HL-60 (cell line): ENCODE measurements around the gene PARP14.

Experiments used
- DNase-seq, 2 experiments: peaks; one replicate each; pipeline ENCODE4 v3.0.0-alpha.2; 2010 to 2020; ENCODE audit warnings: low read depth in 1 of 2, low spot score in 1 of 2
- H3K27ac ChIP-seq: fragments of 250-450 bp; sonication (Bioruptor Pico); replicated peaks from 2 replicates; pipeline ENCODE4 v1.5.1; 2020; ENCODE audit warnings: mild to moderate bottlenecking, moderate library complexity
- H3K27me3 ChIP-seq: fragments of 250-450 bp; sonication (Bioruptor Pico); 2 replicates; pipeline ENCODE4 v1.5.1; 2021; ENCODE audit warnings: mild to moderate bottlenecking, moderate library complexity; ENCODE audit not compliant: insufficient read depth, poor library complexity, severe bottlenecking
- H3K4me3 ChIP-seq: replicated peaks from 2 replicates; pipeline ENCODE4 v1.5.1; 2011; ENCODE audit warnings: mild to moderate bottlenecking, control low read depth, low read length; ENCODE audit not compliant: insufficient read depth
- GABPA ChIP-seq: IDR thresholded peaks from 2 replicates; pipeline ENCODE4 v1.6.1; 2012; ENCODE audit warnings: low read depth
- POLR2AphosphoS5 ChIP-seq: IDR thresholded peaks from 2 replicates; pipeline ENCODE4 v1.6.1; 2012; ENCODE audit warnings: low read depth
- SPI1 ChIP-seq: IDR thresholded peaks from 2 replicates; pipeline ENCODE4 v1.6.1; 2012; ENCODE audit warnings: low read depth, mild to moderate bottlenecking, borderline replicate concordance
- TF ChIP-seq, protein P1 (sequence below): IDR thresholded peaks from 2 replicates; pipeline ENCODE4 v1.6.1; 2012; ENCODE audit warnings: low read depth; ENCODE audit not compliant: insufficient replicate concordance
- TF ChIP-seq, protein P2 (sequence below): IDR thresholded peaks from one replicate; pipeline ENCODE4 v1.5.1; 2011; ENCODE audit warnings: low read length, control low read depth, inconsistent platforms; ENCODE audit not compliant: insufficient read depth

The PARP14 gene

DNA sequence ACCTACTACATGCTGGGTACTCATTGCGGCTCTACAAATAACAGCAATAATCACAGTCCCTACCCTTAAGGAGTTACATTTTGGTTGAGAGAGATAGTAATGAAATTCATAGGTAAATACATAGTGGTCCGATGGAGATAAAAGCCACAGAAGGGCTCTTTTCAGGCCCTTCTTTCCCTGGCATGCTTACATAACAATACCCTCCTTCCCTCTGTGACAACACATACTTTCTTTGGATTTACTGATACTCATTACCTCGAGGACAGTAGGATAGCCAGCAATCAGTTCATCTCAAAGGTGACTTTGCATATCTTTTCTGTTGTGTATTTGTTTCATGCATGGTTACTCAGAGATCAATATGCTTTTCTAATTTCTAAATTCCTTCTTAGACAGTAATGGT is 58.5 kb downstream of the PARP14 start:
- TF ChIP-seq SPI1 (no peak), POLR2AphosphoS5 (no peak), GABPA (no peak)
- TF ChIP-seq, protein P1, sequence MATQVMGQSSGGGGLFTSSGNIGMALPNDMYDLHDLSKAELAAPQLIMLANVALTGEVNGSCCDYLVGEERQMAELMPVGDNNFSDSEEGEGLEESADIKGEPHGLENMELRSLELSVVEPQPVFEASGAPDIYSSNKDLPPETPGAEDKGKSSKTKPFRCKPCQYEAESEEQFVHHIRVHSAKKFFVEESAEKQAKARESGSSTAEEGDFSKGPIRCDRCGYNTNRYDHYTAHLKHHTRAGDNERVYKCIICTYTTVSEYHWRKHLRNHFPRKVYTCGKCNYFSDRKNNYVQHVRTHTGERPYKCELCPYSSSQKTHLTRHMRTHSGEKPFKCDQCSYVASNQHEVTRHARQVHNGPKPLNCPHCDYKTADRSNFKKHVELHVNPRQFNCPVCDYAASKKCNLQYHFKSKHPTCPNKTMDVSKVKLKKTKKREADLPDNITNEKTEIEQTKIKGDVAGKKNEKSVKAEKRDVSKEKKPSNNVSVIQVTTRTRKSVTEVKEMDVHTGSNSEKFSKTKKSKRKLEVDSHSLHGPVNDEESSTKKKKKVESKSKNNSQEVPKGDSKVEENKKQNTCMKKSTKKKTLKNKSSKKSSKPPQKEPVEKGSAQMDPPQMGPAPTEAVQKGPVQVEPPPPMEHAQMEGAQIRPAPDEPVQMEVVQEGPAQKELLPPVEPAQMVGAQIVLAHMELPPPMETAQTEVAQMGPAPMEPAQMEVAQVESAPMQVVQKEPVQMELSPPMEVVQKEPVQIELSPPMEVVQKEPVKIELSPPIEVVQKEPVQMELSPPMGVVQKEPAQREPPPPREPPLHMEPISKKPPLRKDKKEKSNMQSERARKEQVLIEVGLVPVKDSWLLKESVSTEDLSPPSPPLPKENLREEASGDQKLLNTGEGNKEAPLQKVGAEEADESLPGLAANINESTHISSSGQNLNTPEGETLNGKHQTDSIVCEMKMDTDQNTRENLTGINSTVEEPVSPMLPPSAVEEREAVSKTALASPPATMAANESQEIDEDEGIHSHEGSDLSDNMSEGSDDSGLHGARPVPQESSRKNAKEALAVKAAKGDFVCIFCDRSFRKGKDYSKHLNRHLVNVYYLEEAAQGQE = no peak
- TF ChIP-seq, protein P2, sequence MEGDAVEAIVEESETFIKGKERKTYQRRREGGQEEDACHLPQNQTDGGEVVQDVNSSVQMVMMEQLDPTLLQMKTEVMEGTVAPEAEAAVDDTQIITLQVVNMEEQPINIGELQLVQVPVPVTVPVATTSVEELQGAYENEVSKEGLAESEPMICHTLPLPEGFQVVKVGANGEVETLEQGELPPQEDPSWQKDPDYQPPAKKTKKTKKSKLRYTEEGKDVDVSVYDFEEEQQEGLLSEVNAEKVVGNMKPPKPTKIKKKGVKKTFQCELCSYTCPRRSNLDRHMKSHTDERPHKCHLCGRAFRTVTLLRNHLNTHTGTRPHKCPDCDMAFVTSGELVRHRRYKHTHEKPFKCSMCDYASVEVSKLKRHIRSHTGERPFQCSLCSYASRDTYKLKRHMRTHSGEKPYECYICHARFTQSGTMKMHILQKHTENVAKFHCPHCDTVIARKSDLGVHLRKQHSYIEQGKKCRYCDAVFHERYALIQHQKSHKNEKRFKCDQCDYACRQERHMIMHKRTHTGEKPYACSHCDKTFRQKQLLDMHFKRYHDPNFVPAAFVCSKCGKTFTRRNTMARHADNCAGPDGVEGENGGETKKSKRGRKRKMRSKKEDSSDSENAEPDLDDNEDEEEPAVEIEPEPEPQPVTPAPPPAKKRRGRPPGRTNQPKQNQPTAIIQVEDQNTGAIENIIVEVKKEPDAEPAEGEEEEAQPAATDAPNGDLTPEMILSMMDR = no peak
- DNase-seq = no peak
- H3K27ac ChIP-seq = no peak overlapping the region
- no peaks in the 10 kb centered on the region for H3K27me3 ChIP-seq
- no peak overlapping the region for H3K4me3 ChIP-seq

DNA sequence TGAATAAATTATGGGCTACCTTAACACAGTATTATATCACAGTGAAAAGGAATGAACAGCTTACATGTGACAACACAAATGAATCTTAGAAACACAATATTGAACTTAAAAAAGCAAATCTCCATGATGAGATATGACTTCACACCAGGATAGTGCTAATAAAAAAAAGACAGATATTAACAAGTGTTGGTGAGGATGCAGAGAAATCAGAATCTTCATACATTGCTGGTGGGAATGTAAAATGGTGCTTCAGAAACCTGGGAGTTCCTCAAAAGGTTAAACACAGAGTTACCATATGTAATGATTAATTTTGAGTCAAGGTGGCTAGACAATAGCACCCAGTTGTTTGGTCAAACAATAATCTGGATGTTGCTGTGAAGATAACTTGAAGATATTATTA is 61.6 kb downstream of the PARP14 start:
- Histone ChIP-seq H3K27me3 (no peaks in the 10 kb centered on the region), H3K4me3 (no peak overlapping the region), H3K27ac (no peak overlapping the region)
- no peak for DNase-seq
- TF ChIP-seq, protein P1 = no peak
- no peak for TF ChIP-seq POLR2AphosphoS5
- TF ChIP-seq, protein P2 = no peak
- no peak for TF ChIP-seq SPI1
- TF ChIP-seq GABPA = no peak

DNA sequence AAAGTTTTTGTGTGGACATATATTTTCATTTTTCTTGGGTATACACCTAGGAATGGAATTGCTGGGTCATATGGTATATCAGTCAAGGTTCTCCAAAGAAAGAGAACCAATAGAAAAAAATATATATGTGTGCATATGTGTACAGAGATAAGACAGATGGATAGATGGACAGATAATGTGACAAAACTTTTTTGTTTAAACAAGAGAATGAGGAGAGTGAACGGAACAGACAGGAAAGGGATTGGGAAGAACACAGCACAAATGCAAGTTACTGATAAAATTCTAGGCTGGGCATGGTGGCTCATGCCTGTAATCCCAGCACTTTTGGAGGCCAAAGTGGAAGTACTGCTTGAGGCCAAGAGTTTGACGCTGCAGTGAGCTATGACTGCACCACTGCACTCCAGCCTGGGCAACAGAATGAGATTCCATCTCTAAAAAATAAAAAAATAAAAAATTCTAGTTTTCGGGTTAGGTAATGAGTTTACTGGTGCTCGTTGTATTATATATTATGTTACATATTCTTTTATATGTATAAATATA is 63.0 kb downstream of the PARP14 start:
- DNase-seq = no peak
- H3K4me3 ChIP-seq = no peak overlapping the region
- TF ChIP-seq, protein P2 = no peak
- TF ChIP-seq POLR2AphosphoS5 (no peak), GABPA (no peak), SPI1 (no peak)
- no peak overlapping the region for H3K27ac ChIP-seq
- H3K27me3 ChIP-seq = no peaks in the 10 kb centered on the region
